Measurements from ENCODE around the gene WWOX.

The WWOX gene

GRCh38 chr16:78496189-78496588, 396.7 kb downstream of the WWOX start:
- Histone ChIP-seq H3K4me1 (ENCODE audit: insufficient read depth, low read length) (no peaks in the 10 kb centered on the region), H3K36me3 (ENCODE audit: insufficient read depth, low read length) (no peaks in the 10 kb centered on the region), H3K9me3 (ENCODE audit: low read length) (no peaks in the 10 kb centered on the region), H3K27me3 (ENCODE audit: insufficient read depth, low read length) (no peaks in the 10 kb centered on the region), H2AFZ (ENCODE audit: low read depth, low read length) (no peak overlapping the region), H3K4me3 (ENCODE audit: low read length) (no peak overlapping the region)

GRCh38 chr16:78499399-78499798, 399.9 kb downstream of the WWOX start:
- no peak overlapping the region for H2AFZ ChIP-seq (ENCODE audit: low read depth, low read length)
- no peaks in the 10 kb centered on the region for H3K27me3 ChIP-seq (ENCODE audit: insufficient read depth, low read length)
- H3K36me3 ChIP-seq (ENCODE audit: insufficient read depth, low read length): no peaks in the 10 kb centered on the region
- no peak overlapping the region for H3K4me3 ChIP-seq (ENCODE audit: low read length)
- peaks cover 10% of the 10 kb centered on the region for H3K4me1 ChIP-seq (ENCODE audit: insufficient read depth, low read length)
- H3K9me3 ChIP-seq (ENCODE audit: low read length): no peaks in the 10 kb centered on the region

GRCh38 chr16:78500659-78501270, 401.3 kb downstream of the WWOX start:
- Histone ChIP-seq H3K36me3 (ENCODE audit: insufficient read depth, low read length) (no peaks in the 10 kb centered on the region), H3K27me3 (ENCODE audit: insufficient read depth, low read length) (no peaks in the 10 kb centered on the region), H3K4me1 (ENCODE audit: insufficient read depth, low read length) (peaks cover 16% of the 10 kb centered on the region), H3K9me3 (ENCODE audit: low read length) (no peaks in the 10 kb centered on the region), H2AFZ (ENCODE audit: low read depth, low read length) (no peak overlapping the region), H3K4me3 (ENCODE audit: low read length) (no peak overlapping the region)

GRCh38 chr16:78501744-78502143, 402.3 kb downstream of the WWOX start:
- H3K9me3 ChIP-seq (ENCODE audit: low read length): no peaks in the 10 kb centered on the region
- no peaks in the 10 kb centered on the region for H3K36me3 ChIP-seq (ENCODE audit: insufficient read depth, low read length)
- H2AFZ ChIP-seq (ENCODE audit: low read depth, low read length): no peak overlapping the region
- H3K27me3 ChIP-seq (ENCODE audit: insufficient read depth, low read length): no peaks in the 10 kb centered on the region
- peaks cover 16% of the 10 kb centered on the region for H3K4me1 ChIP-seq (ENCODE audit: insufficient read depth, low read length)
- no peak overlapping the region for H3K4me3 ChIP-seq (ENCODE audit: low read length)

GRCh38 chr16:78502812-78503350, 403.4 kb downstream of the WWOX start:
- Histone ChIP-seq H2AFZ (ENCODE audit: low read depth, low read length) (no peak overlapping the region), H3K4me3 (ENCODE audit: low read length) (no peak overlapping the region), H3K9me3 (ENCODE audit: low read length) (no peaks in the 10 kb centered on the region), H3K36me3 (ENCODE audit: insufficient read depth, low read length) (no peaks in the 10 kb centered on the region), H3K27me3 (ENCODE audit: insufficient read depth, low read length) (no peaks in the 10 kb centered on the region), H3K4me1 (ENCODE audit: insufficient read depth, low read length) (peaks cover 16% of the 10 kb centered on the region)

- no peaks in the 10 kb centered on the region for H3K9me3 ChIP-seq (ENCODE audit: low read length)
- H3K27me3 ChIP-seq (ENCODE audit: insufficient read depth, low read length): no peaks in the 10 kb centered on the region
- H2AFZ ChIP-seq (ENCODE audit: low read depth, low read length): no peak overlapping the region
- no peaks in the 10 kb centered on the region for H3K36me3 ChIP-seq (ENCODE audit: insufficient read depth, low read length)
- H3K4me1 ChIP-seq (ENCODE audit: insufficient read depth, low read length): peaks cover 16% of the 10 kb centered on the region
- no peak overlapping the region for H3K4me3 ChIP-seq (ENCODE audit: low read length)
These were observed 404.1 kb downstream of the WWOX start for GRCh38 chr16:78503602-78504001.

- Histone ChIP-seq H3K9me3 (ENCODE audit: low read length) (no peaks in the 10 kb centered on the region), H2AFZ (ENCODE audit: low read depth, low read length) (no peak overlapping the region), H3K36me3 (ENCODE audit: insufficient read depth, low read length) (no peaks in the 10 kb centered on the region), H3K4me1 (ENCODE audit: insufficient read depth, low read length) (peaks cover 16% of the 10 kb centered on the region), H3K4me3 (ENCODE audit: low read length) (no peak overlapping the region), H3K27me3 (ENCODE audit: insufficient read depth, low read length) (no peaks in the 10 kb centered on the region)
These were observed 405.0 kb downstream of the WWOX start for GRCh38 chr16:78504401-78504851.

GRCh38 chr16:78505036-78505435, 405.6 kb downstream of the WWOX start:
- Histone ChIP-seq H3K27me3 (ENCODE audit: insufficient read depth, low read length) (no peaks in the 10 kb centered on the region), H3K36me3 (ENCODE audit: insufficient read depth, low read length) (no peaks in the 10 kb centered on the region), H3K4me3 (ENCODE audit: low read length) (no peak overlapping the region), H2AFZ (ENCODE audit: low read depth, low read length) (no peak overlapping the region), H3K9me3 (ENCODE audit: low read length) (no peaks in the 10 kb centered on the region), H3K4me1 (ENCODE audit: insufficient read depth, low read length) (peaks cover 16% of the 10 kb centered on the region)

- Histone ChIP-seq H3K9me3 (ENCODE audit: low read length) (no peaks in the 10 kb centered on the region), H3K4me1 (ENCODE audit: insufficient read depth, low read length) (peaks cover 16% of the 10 kb centered on the region), H3K4me3 (ENCODE audit: low read length) (no peak overlapping the region), H2AFZ (ENCODE audit: low read depth, low read length) (no peak overlapping the region), H3K36me3 (ENCODE audit: insufficient read depth, low read length) (no peaks in the 10 kb centered on the region), H3K27me3 (ENCODE audit: insufficient read depth, low read length) (no peaks in the 10 kb centered on the region)
These were observed 406.3 kb downstream of the WWOX start for GRCh38 chr16:78505544-78506366.

- Histone ChIP-seq H3K4me1 (ENCODE audit: insufficient read depth, low read length) (peaks cover 22% of the 10 kb centered on the region), H3K36me3 (ENCODE audit: insufficient read depth, low read length) (no peaks in the 10 kb centered on the region), H3K4me3 (ENCODE audit: low read length) (no peak overlapping the region)
These were observed 407.1 kb downstream of the WWOX start for GRCh38 chr16:78506367-78507193.

GRCh38 chr16:78507576-78507975, 408.1 kb downstream of the WWOX start:
- H3K9me3 ChIP-seq (ENCODE audit: low read length): no peaks in the 10 kb centered on the region
- H2AFZ ChIP-seq (ENCODE audit: low read depth, low read length): no peak overlapping the region
- peaks cover 26% of the 10 kb centered on the region for H3K4me1 ChIP-seq (ENCODE audit: insufficient read depth, low read length)
- no peaks in the 10 kb centered on the region for H3K36me3 ChIP-seq (ENCODE audit: insufficient read depth, low read length)
- H3K27me3 ChIP-seq (ENCODE audit: insufficient read depth, low read length): no peaks in the 10 kb centered on the region
- H3K4me3 ChIP-seq (ENCODE audit: low read length): no peak overlapping the region

More at GRCh38 chr16:78506367-78507193, 407.1 kb downstream of the WWOX start:
- no peaks in the 10 kb centered on the region for H3K9me3 ChIP-seq (ENCODE audit: low read length)
- no peaks in the 10 kb centered on the region for H3K27me3 ChIP-seq (ENCODE audit: insufficient read depth, low read length)
- no peak overlapping the region for H2AFZ ChIP-seq (ENCODE audit: low read depth, low read length)

- Histone ChIP-seq H3K27me3 (ENCODE audit: insufficient read depth, low read length) (no peaks in the 10 kb centered on the region), H3K36me3 (ENCODE audit: insufficient read depth, low read length) (no peaks in the 10 kb centered on the region), H2AFZ (ENCODE audit: low read depth, low read length) (no peak overlapping the region), H3K4me1 (ENCODE audit: insufficient read depth, low read length) (peaks cover 11% of the 10 kb centered on the region), H3K9me3 (ENCODE audit: low read length) (no peaks in the 10 kb centered on the region), H3K4me3 (ENCODE audit: low read length) (no peak overlapping the region)
These were observed 410.5 kb downstream of the WWOX start for GRCh38 chr16:78509965-78510364.

GRCh38 chr16:78510496-78510895, 411.0 kb downstream of the WWOX start:
- Histone ChIP-seq H2AFZ (ENCODE audit: low read depth, low read length) (no peak overlapping the region), H3K36me3 (ENCODE audit: insufficient read depth, low read length) (no peaks in the 10 kb centered on the region), H3K27me3 (ENCODE audit: insufficient read depth, low read length) (no peaks in the 10 kb centered on the region), H3K4me1 (ENCODE audit: insufficient read depth, low read length) (peaks cover 9% of the 10 kb centered on the region), H3K9me3 (ENCODE audit: low read length) (no peaks in the 10 kb centered on the region), H3K4me3 (ENCODE audit: low read length) (no peak overlapping the region)
